ENCODE data around the gene SLC6A5. TPM values are rescaled to one million over a fixed set of nuclear protein-coding genes. Genes with fewer than 3 reads are reported as not detected.

Gene SLC6A5
- total RNA-seq, 4 donors from 2014 or later: not detected

GRCh38 chr11:20707876-20708275 is 108.5 kb downstream of the SLC6A5 start:
- TF ChIP-seq POLR2A (IDR thresholded peaks at IDR 0.05) (no peak), CTCF (IDR thresholded peaks at IDR 0.05) (no peak)
- intact Hi-C loops (cut with DNase I): no loop called here
- Histone ChIP-seq H3K4me3 (no peak overlapping the region), H3K27ac (no peak overlapping the region), H3K27me3 (no peaks in the 10 kb centered on the region), H3K36me3 (no peaks in the 10 kb centered on the region), H3K9me3 (no peaks in the 10 kb centered on the region), H3K4me1 (no peaks in the 10 kb centered on the region)
- WGBS, 2 donors: 48 to 66% methylated on average over 3 to 6 of the region's 6 CpGs
- no peak for DNase-seq

Other genes starting within 250 kb of the SLC6A5 start
- 10 to 100 TPM; 52.9 to 76.4 (median 61.3) TPM for gene HTATIP2, start 235.9 kb upstream of the SLC6A5 start, total RNA-seq
- gene PRMT3, start 211.9 kb upstream of the SLC6A5 start, total RNA-seq: 10 to 100 TPM; 15.2 to 38.1 (median 23.0) TPM
- 1 to 10 TPM in 1 of 4 donors, not detected in 3; 1.5 TPM for gene NELL1, start 70.0 kb downstream of the SLC6A5 start, total RNA-seq